NK-92 (cell line): ENCODE data around the gene RRP1B.
A peak's percentile ranks its signal among the peaks of the same experiment; 100 is the strongest.
"Not testable (repeated sequence)": the region's sequence is repeated elsewhere in the genome, so short reads cannot be mapped to it uniquely, and the experiment has no call there.

Experiments used
- DNase-seq: peaks from one replicate; lab custom pipeline; 2025; ENCODE audit not compliant: unreplicated experiment; lab: John Stamatoyannopoulos, UW

The RRP1B gene

GRCh38 chr21:43639470-43640353 lies 19.6 kb upstream of the RRP1B start:
- no peak for DNase-seq

- no peak for DNase-seq
These were observed 19.0 kb upstream of the RRP1B start for GRCh38 chr21:43640400-43640799.

DNA sequence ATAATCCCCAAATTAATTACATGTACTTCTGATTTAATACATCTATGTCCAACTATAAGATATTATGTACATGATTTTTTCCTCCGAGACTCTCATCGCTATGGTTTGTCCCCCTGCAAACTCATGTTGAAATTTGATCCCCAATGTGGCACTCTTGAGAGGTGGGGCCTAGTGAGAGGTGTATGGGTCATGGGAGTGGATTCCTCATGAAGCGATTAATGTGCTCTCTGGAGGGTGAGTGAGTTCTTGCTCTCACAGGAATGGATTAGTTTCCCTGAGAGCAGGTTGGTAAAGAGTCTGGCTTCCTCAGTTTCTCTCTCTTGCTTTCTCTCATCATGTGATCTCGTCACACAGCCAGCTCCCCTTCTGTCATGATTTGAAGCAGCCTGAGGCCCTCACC lies 16.2 kb upstream of the RRP1B start:
- DNase-seq: no peak

DNA sequence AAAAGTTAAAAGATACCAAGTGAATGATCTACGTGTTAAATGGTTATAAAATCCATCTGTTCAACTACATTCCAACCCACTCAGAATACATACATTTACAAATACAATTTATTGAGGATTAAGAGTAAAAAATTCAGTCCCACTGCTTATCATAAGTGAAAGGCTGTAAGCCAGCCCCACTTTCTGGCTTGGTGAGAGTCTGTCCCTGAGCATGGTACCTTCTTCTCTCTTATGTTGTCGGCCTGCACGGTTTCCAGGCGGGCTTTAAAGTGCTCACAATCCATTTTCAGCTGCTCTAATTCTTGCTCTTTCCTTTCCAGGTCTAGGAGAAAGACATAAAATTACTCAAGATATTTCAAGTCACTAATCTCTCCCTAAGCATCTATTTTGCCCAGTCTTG lies 15.3 kb upstream of the RRP1B start:
- DNase-seq: no peak

DNA sequence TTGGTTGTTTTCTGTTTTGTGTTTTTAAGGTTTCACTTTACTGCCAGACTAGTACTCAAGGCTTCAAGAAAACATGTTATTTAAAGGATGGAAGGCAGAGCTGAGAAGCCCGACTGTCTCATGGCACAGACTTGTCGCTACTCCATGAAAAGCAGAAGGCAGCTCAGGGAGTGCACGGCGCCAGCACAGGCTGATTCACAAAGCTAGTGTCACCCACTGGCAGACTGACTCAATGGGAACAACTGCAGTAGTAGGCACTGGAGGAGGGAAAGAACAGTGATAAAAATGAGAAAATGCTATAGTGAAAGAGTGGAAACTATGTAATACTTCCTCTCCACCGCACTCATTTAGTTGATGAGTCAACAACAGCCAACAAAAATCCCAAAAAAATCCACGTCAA lies 14.8 kb upstream of the RRP1B start:
- no peak for DNase-seq

GRCh38 chr21:43645136-43645891 lies 14.0 kb upstream of the RRP1B start:
- DNase-seq: no peak

GRCh38 chr21:43645976-43646375 lies 13.4 kb upstream of the RRP1B start:
- no peak for DNase-seq

- DNase-seq: peak; percentile 22
These were observed 12.7 kb upstream of the RRP1B start for GRCh38 chr21:43646550-43647260.

DNA sequence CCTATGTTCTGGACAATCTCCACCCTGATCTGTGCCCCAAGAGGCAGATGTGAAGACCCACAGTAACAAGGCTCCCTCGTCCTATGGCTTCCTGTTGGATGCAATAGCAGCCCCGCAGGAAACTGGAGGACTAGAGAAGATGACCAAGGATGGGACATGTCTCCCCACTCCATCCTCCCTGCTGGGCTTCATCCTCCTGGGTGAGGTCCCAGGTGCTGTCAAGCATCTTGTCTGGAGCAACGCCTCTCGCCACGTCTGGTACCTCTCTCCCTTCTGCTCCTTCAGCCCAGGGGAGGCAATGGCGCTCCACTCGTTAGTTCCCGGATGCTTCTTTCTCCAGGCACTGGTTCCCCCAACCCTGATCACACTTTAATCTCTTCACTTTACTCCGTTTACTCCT lies 11.2 kb upstream of the RRP1B start:
- DNase-seq: no peak

- not testable (repeated sequence) for DNase-seq
These were observed 7.4 kb upstream of the RRP1B start for GRCh38 chr21:43651926-43652325.

DNA sequence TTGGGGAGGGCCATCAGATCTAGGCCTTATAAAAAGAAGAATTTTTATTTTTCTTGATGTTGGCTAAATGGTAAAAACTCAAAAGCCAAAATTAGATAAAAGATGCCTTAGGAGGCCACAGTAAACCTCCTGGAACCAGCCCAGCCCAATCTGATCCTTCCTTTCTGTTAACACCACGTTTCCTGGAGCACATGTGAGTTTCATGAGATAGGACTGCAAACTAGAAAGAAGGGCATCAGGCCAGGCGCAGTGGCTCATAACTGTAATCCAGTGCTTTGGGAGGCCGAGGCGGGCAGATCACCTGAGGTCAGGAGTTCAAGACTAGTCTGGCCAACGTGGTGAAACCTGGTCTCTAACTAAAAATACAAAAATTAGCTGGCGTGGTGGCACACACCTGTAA lies 6.7 kb upstream of the RRP1B start:
- no peak for DNase-seq

GRCh38 chr21:43653626-43654025 lies 5.7 kb upstream of the RRP1B start:
- no peak for DNase-seq

- DNase-seq: no peak
These were observed 4.4 kb upstream of the RRP1B start for GRCh38 chr21:43654806-43655489.

DNA sequence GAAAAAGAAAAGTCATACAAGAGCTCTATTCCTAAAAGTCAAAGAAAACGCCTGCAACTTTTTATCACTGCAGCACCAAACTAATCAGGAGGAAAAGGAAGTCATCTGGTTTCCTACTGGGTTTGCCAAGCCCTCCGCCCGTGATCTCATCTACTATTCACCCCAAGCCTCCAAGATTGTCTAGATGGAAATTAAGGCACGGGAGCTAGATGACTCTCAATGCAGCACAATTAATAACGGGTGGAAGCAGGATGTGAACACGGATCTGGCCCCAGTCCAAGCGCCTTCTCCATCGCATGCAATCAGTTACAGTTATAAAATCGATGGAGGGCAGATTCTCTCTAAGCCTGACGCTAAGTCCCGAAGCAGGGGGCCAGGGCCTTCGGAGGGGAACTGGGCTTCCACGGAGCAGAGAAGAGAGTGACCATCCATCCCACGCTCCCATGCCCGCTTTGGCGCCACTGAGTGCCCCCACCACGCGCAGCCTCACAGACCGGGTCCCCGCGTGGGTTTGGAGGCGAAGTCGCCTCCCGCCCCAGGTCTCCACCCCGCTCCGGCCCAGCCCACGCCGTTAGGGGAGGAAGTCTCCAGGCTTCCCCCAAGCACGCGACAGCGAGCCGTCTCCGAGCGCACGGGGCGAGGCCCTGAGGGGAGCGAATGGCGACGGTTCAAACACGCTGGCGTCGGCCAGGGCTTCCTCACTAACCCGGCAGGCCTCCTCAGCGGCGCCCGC lies 1.8 kb upstream of the RRP1B start:
- DNase-seq: no peak

DNA sequence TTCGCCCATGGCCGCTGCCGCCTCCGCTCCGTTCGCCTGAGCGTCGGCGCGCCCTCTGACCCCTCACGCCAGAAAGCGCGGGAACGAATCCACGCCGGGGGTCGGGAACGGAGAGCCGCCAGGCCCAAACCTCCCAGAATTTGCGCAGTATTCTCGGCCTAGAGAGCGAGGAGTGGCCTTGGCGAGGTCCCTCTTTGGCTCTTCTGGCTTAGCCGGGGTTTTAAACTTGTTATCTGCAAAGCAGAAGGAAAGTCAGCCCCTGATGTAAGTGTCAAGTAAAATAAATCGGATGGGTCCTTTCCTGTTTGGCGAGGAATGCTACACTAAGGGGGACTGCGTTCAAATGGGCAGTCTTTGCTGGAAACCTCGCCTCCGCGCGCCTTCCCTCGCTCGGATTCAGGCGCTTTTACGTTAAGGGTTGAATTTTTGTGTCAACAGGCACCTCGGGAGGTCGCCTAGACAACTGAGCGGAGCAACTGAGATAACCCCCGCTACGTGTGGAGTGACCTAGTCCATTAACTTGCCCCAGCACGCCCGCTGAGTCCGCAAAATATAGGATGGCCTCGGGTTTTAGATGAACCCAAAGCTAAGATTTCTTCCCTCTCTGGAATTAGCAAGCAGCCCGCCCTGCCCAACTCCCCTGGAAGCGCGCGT lies 1.1 kb upstream of the RRP1B start:
- DNase-seq: no peak

- DNase-seq: no peak
These were observed 608 bp upstream of the RRP1B start for GRCh38 chr21:43658769-43659135.

GRCh38 chr21:43662286-43662685 lies 2.9 kb downstream of the RRP1B start:
- no peak for DNase-seq

- no peak for DNase-seq
These were observed 3.7 kb downstream of the RRP1B start for GRCh38 chr21:43663033-43663432.

- DNase-seq: no peak
These were observed 5.0 kb downstream of the RRP1B start for GRCh38 chr21:43664358-43664757.

- no peak for DNase-seq
These were observed 6.5 kb downstream of the RRP1B start for GRCh38 chr21:43665879-43666278.
